K562 (cell line): ENCODE data around the gene DOCK3. TPM values are rescaled to one million over a fixed set of nuclear protein-coding genes. Genes with fewer than 3 reads are reported as not detected.
"Not testable (repeated sequence)": the region's sequence is repeated elsewhere in the genome, so short reads cannot be mapped to it uniquely, and the experiment has no call there.

ENCODE experiments used
- ATAC-seq: fragments of 200-7000 bp; cut with Tn5 transposase; 3 replicates; pipeline ENCODE4 v1.9.1; 2020; ENCODE audit warnings: moderate library complexity
- BruUV-seq: library from RNA; stranded (reverse); fragments of 400-500 nt; replicated peaks from 2 replicates; lab custom pipeline; 2021; lab: Mats Ljungman, UMichigan
- CTCF ChIA-PET: fragments of 300-600 bp; formaldehyde crosslinking; extraction: SDS; loops from one replicate; lab custom pipeline; 2021; ENCODE audit warnings: low intra/inter-chr PET ratio; lab: Yijun Ruan, JAX
- POLR2A ChIA-PET: fragments of 300-600, 350-650 bp; sonication (Branson Sonifier 250); formaldehyde crosslinking; extraction: SDS; loops from one replicate; lab custom pipeline; 2021; ENCODE audit warnings: antibody characterized with exemption, inconsistent platforms; lab: Yijun Ruan, JAX
- DNase-seq, 4 experiments: peaks; one replicate each; pipeline versions ENCODE4 v3.0.0 to v3.0.0-alpha.2; 2011 to 2018; ENCODE audit warnings: low spot score in 3 of 4, mixed read lengths in 3 of 4; ENCODE audit errors: extremely low read depth in 1 of 4
- FAIRE-seq: peaks from 2 replicates; lab custom pipeline; 2011; peaks lifted over from hg19 to GRCh38; lab: Jason Lieb, UNC
- H2AFZ ChIP-seq: 2 replicates; pipeline ENCODE4 v1.6.0; 2011; ENCODE audit warnings: low read depth, low read length, control low read depth, inconsistent platforms
- H3K27ac ChIP-seq: fragments of 200-600 bp; 3 replicates; pipeline ENCODE4 v1.8.0; 2011; ENCODE audit warnings: low read depth, mild to moderate bottlenecking, control low read depth, inconsistent platforms, low read length, moderate library complexity, mixed read lengths; ENCODE audit errors: extremely low read depth
- H3K27me3 ChIP-seq, 2 experiments: fragments of 300-600 bp in 1 of 2; 2 replicates in 1 of 2; 3 replicates in 1 of 2; pipeline versions ENCODE4 v1.6.0 to v1.8.0; 2011; ENCODE audit warnings: inconsistent platforms in 2 of 2, low read length in 2 of 2, mild to moderate bottlenecking in 1 of 2, mixed read lengths in 1 of 2, moderate library complexity in 1 of 2; ENCODE audit not compliant: control insufficient read depth in 2 of 2, insufficient read depth in 2 of 2
- H3K36me3 ChIP-seq: fragments of 300-600 bp; 3 replicates; pipeline ENCODE4 v1.8.0; 2011; ENCODE audit warnings: mild to moderate bottlenecking, low read length, inconsistent platforms; ENCODE audit not compliant: control insufficient read depth, insufficient read depth
- H3K4me1 ChIP-seq, 2 experiments: fragments of 200-600 bp in 1 of 2; replicated peaks in 1 of 2; 2 replicates in 1 of 2; 3 replicates in 1 of 2; pipeline versions ENCODE4 v1.5.1 to v1.8.0; 2011; ENCODE audit warnings: inconsistent platforms in 2 of 2, low read length in 2 of 2, mild to moderate bottlenecking in 1 of 2, mixed read lengths in 1 of 2, moderate library complexity in 1 of 2; ENCODE audit not compliant: control insufficient read depth in 2 of 2, insufficient read depth in 2 of 2
- H3K4me2 ChIP-seq: 2 replicates; pipeline ENCODE4 v1.6.1; 2011; ENCODE audit warnings: low read length, control low read depth, inconsistent platforms, mixed read lengths; ENCODE audit not compliant: insufficient read depth
- H3K4me3 ChIP-seq: fragments of 200-600 bp; sonication (generic), shearing (Covaris generic); 2 replicates; pipeline ENCODE4 v1.5.1; 2016; ENCODE audit warnings: control low read depth, inconsistent platforms
- H3K79me2 ChIP-seq: fragments of 200-600 bp; 3 replicates; pipeline ENCODE4 v1.8.0; 2011; ENCODE audit warnings: low read length, inconsistent platforms; ENCODE audit not compliant: control insufficient read depth, insufficient read depth
- H3K9ac ChIP-seq, 2 experiments: 2 replicates each; pipeline versions ENCODE4 v1.6.0 to v1.6.1; 2011; ENCODE audit warnings: low read depth in 2 of 2, low read length in 2 of 2, control low read depth in 1 of 2, inconsistent platforms in 1 of 2, mild to moderate bottlenecking in 1 of 2, mixed read lengths in 1 of 2; ENCODE audit not compliant: insufficient read depth in 1 of 2
- H3K9me1 ChIP-seq: one replicate; pipeline ENCODE4 v1.6.0; 2011; ENCODE audit warnings: inconsistent platforms, mild to moderate bottlenecking, low read length, moderate library complexity; ENCODE audit not compliant: control insufficient read depth, insufficient read depth
- H3K9me3 ChIP-seq: replicated peaks from 2 replicates; pipeline ENCODE4 v1.5.1; 2011; ENCODE audit warnings: low read depth, low read length, inconsistent platforms; ENCODE audit not compliant: control insufficient read depth, insufficient read depth
- H4K20me1 ChIP-seq: replicated peaks from 2 replicates; pipeline ENCODE4 v1.6.1; 2011; ENCODE audit warnings: low read length, inconsistent platforms, mixed read lengths; ENCODE audit not compliant: control insufficient read depth, insufficient read depth
- CREBBP ChIP-seq: IDR thresholded peaks from one replicate; pipeline ENCODE4 v1.6.1; 2012; ENCODE audit warnings: low read depth, mild to moderate bottlenecking, control low read depth, inconsistent platforms, low read length
- DDX20 ChIP-seq: fragments of 450-650 bp; IDR thresholded peaks from 2 replicates; pipeline ENCODE4 v1.6.1; 2016; ENCODE audit warnings: missing genetic modification characterization, low read depth, mild to moderate bottlenecking, missing compliant biosample characterization, moderate library complexity
- DPF2 ChIP-seq: fragments of 450-650 bp; IDR thresholded peaks from 2 replicates; pipeline ENCODE4 v1.6.1; 2016
- IFI16 ChIP-seq: fragments of 250-450 bp; sonication (Bioruptor Pico); IDR thresholded peaks from 2 replicates; pipeline ENCODE4 v2.1.2; 2022; ENCODE audit warnings: mild to moderate bottlenecking, inconsistent platforms
- NFIX ChIP-seq: fragments of 250-450 bp; sonication (Bioruptor Pico); IDR thresholded peaks from 2 replicates; pipeline ENCODE4 v1.4.0; 2020; ENCODE audit warnings: low read depth, mild to moderate bottlenecking, moderate library complexity
- POLR3A ChIP-seq: IDR thresholded peaks from 2 replicates; pipeline ENCODE4 v1.6.1; 2011; ENCODE audit warnings: borderline replicate concordance, mild to moderate bottlenecking, moderate library complexity; ENCODE audit not compliant: insufficient read length, insufficient read depth; ENCODE audit errors: extremely low read depth
- SRSF1 ChIP-seq: fragments of 200-400 bp; formaldehyde crosslinking; IDR thresholded peaks from 2 replicates; pipeline ENCODE4 v1.6.1; 2017; ENCODE audit warnings: mild to moderate bottlenecking, low read depth, low read length, moderate library complexity
- XRCC5 ChIP-seq: fragments of 200-400 bp; formaldehyde crosslinking; IDR thresholded peaks from 2 replicates; pipeline ENCODE4 v1.6.1; 2017; ENCODE audit warnings: low read depth, mild to moderate bottlenecking, low read length
- ZBED1 ChIP-seq: IDR thresholded peaks from 2 replicates; pipeline ENCODE4 v1.6.1; 2014
- ZNF253 ChIP-seq: fragments of 250-450 bp; sonication (Bioruptor Pico); conservative IDR thresholded peaks from 2 replicates; pipeline ENCODE4 v1.6.1; 2021; ENCODE audit warnings: mild to moderate bottlenecking
- ZNF263 ChIP-seq: sonication (generic); formaldehyde crosslinking; IDR thresholded peaks from 2 replicates; pipeline ENCODE4 v1.8.0; 2022; ENCODE audit warnings: mild to moderate bottlenecking, missing genetic modification reagents, borderline replicate concordance
- WGBS: fragments of 100-300 bp; shearing (Covaris generic); methylation state at CpG from one replicate; pipeline ENCODE4 v1.1.6; 2016; ENCODE audit warnings: low coverage, mixed read lengths; ENCODE audit not compliant: insufficient coverage; ENCODE audit errors: missing lambda C conversion rate; 5-methylcytosine and 5-hydroxymethylcytosine counted together
- in situ Hi-C: fragments of 300-500 bp; cut with MboI; formaldehyde crosslinking; loops from 4 replicates; pipeline ENCODE4 v1.15.0; 2018; ENCODE audit warnings: inconsistent platforms, mixed read lengths
- intact Hi-C: fragments of 100-400 bp; cut with micrococcal nuclease; formaldehyde crosslinking; loops from 2 replicates; pipeline ENCODE4 v1.14.2; 2022
- polyA plus RNA-seq, 8 experiments: library from polyadenylated mRNA; depleted of rRNA in 4 of 8; stranded (reverse) in 5 of 8; unstranded in 3 of 8; fragments of >200 nt; fragmentation: Nextera tagmentation in 2 of 8; fragmentation: Illumina TruSeq in 1 of 8; extraction: Ambion mirVana in 2 of 8; extraction: Trizol in 1 of 8; gene quantifications; 2 replicates each; pipeline versions ENCODE4 v1.2.1 to v1.2.3, GENCODE V29; 2011 to 2014; ENCODE audit warnings: inconsistent platforms in 1 of 8, missing spikeins in 1 of 8
- total RNA-seq, 7 experiments: library from RNA; depleted of rRNA in 6 of 7; stranded (reverse); fragments of >200 nt in 6 of 7; fragmentation: Illumina TruSeq in 2 of 7; extraction: Trizol in 2 of 7; gene quantifications; 2 replicates each; pipeline versions ENCODE4 v1.2.1 to v1.2.3, GENCODE V29; 2011 to 2021; ENCODE audit warnings: low replicate concordance in 1 of 7
- TF ChIP-seq, protein P1 (sequence below): sonication (generic); formaldehyde crosslinking; IDR thresholded peaks from 2 replicates; pipeline ENCODE4 v1.8.1; 2023; ENCODE audit warnings: mild to moderate bottlenecking, missing genetic modification reagents, moderate library complexity
- TF ChIP-seq, protein P2 (sequence below): fragments of 450-650 bp; IDR thresholded peaks from 2 replicates; pipeline ENCODE4 v1.6.1; 2016; ENCODE audit warnings: borderline replicate concordance

The DOCK3 gene
- total and polyA plus RNA-seq, 9 of the 15 experiments (the other 6 are each of a cell fraction or from before 2014, with no cell fraction given) = under 0.01 to 0.03 (median 0.01) TPM; not detected in 4

DNA sequence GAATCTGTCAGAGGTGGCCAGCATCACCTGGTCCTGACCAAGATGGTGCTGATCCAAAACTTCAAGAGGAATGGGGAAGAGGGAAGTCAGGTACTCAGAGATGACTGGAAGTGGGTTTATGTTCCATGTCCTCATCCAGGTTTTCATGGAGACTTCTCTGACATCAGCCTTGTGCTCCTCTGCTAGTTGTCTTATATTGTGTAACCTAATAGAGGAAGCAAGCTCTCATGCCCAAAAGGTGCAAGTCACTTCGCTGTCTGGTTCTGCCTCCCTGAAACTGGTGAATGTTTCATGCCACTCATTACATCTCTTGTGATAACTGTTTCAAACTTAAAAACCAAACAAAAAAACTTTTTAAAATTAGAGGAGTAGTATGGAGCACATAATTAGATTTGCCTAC is 583.1 kb downstream of the DOCK3 start (continued):
- TF ChIP-seq, protein P1, sequence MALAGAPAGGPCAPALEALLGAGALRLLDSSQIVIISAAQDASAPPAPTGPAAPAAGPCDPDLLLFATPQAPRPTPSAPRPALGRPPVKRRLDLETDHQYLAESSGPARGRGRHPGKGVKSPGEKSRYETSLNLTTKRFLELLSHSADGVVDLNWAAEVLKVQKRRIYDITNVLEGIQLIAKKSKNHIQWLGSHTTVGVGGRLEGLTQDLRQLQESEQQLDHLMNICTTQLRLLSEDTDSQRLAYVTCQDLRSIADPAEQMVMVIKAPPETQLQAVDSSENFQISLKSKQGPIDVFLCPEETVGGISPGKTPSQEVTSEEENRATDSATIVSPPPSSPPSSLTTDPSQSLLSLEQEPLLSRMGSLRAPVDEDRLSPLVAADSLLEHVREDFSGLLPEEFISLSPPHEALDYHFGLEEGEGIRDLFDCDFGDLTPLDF (CRISPR knock-in tag) = no peak
- TF ChIP-seq, all 486 proteins: peak for 0

DNA sequence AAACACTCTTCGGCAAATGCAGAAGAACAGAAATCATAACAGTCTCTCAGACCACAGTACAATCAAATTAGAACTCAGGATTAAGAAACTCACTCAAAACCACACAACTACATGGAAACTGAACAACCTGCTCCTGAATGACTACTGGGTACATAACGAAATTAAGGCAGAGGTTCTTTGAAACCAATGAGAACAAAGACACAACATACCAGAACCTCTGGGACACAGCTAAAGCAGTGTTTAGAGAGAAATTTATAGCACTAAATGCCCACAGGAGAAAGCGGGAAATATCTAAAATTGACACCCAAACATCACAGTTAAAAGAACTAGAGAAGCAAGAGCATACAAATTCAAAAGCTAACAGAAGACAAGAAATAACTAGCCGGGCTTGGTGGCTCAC is 589.4 kb downstream of the DOCK3 start:
- H3K27ac ChIP-seq, H3K79me2 ChIP-seq, POLR2A ChIA-PET, H3K4me1 ChIP-seq, BruUV-seq, H3K4me3 ChIP-seq, intact Hi-C loops, H3K4me2 ChIP-seq, ATAC-seq, H3K9me1 ChIP-seq, CTCF ChIA-PET, DNase-seq, H2AFZ ChIP-seq, in situ Hi-C loops, H3K9me3 ChIP-seq, FAIRE-seq, H3K36me3 ChIP-seq, H3K9ac ChIP-seq, H4K20me1 ChIP-seq, H3K27me3 ChIP-seq: not testable (repeated sequence)
- 6% methylated on average over 4 of the region's 4 CpGs for WGBS

DNA sequence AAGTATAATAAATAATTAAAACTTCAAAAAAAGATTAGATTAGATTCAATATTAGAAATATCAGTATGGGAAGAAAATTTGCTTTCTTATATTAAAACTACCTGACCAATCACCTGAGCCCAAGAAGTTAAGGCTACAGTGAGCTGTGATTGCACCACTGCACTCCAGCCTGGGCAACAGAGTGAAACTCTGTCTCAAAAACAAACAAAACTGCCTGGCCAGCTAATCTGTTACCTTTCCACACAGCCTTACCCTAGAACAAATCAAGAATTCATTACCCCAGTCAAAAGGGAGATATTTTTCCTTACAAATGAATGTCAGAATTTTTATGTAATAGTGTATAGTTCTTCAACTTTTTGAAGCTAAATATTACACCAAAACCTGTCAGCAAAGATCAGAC is 593.4 kb downstream of the DOCK3 start:
- Histone ChIP-seq H3K4me1 (no peaks in the 10 kb centered on the region), H3K27me3 (no peaks in the 10 kb centered on the region), H3K4me2 (no peak overlapping the region), H4K20me1 (no peaks in the 10 kb centered on the region), H3K9me3 (no peaks in the 10 kb centered on the region), H3K4me3 (no peak overlapping the region), H3K27ac (no peak overlapping the region), H3K9ac (no peak overlapping the region), H2AFZ (no peak overlapping the region), H3K9me1 (no peaks in the 10 kb centered on the region), H3K36me3 (no peaks in the 10 kb centered on the region), H3K79me2 (no peaks in the 10 kb centered on the region)
- no peak for DNase-seq
- intact Hi-C loops (no loop called here), in situ Hi-C loops (no loop called here)
- BruUV-seq = no TSS peak
- POLR2A ChIA-PET = no interaction called here
- CTCF ChIA-PET = no interaction called here
- no peak for ATAC-seq
- FAIRE-seq = no peak
- TF ChIP-seq POLR3A = no peak
- TF ChIP-seq ZNF253 = no peak
- no peak for TF ChIP-seq NFIX
- no peak for TF ChIP-seq XRCC5
- TF ChIP-seq DPF2 = no peak
- TF ChIP-seq SRSF1 = no peak
- TF ChIP-seq, protein P2, sequence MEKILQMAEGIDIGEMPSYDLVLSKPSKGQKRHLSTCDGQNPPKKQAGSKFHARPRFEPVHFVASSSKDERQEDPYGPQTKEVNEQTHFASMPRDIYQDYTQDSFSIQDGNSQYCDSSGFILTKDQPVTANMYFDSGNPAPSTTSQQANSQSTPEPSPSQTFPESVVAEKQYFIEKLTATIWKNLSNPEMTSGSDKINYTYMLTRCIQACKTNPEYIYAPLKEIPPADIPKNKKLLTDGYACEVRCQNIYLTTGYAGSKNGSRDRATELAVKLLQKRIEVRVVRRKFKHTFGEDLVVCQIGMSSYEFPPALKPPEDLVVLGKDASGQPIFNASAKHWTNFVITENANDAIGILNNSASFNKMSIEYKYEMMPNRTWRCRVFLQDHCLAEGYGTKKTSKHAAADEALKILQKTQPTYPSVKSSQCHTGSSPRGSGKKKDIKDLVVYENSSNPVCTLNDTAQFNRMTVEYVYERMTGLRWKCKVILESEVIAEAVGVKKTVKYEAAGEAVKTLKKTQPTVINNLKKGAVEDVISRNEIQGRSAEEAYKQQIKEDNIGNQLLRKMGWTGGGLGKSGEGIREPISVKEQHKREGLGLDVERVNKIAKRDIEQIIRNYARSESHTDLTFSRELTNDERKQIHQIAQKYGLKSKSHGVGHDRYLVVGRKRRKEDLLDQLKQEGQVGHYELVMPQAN = no peak
- no peak for TF ChIP-seq IFI16
- TF ChIP-seq CREBBP = no peak
- TF ChIP-seq DDX20 (tag) = no peak
- no peak for TF ChIP-seq ZNF263 (CRISPR knock-in tag)
- no peak for TF ChIP-seq ZBED1
